Activated naive CD8-positive, alpha-beta T cell treated with anti-CD3 and anti-CD28 coated beads, Interleukin-2, amount 10 ng/mL, durations not matched to agents 7 days and 5 days (primary cell): ENCODE data around the gene PRSS27. TPM values are rescaled to one million over a fixed set of nuclear protein-coding genes. Genes with fewer than 3 reads are reported as not detected.
A peak's percentile ranks its signal among the peaks of the same experiment; 100 is the strongest.

ENCODE experiments used
- ATAC-seq: fragments of 150-1000 bp; cut with Tn5 transposase; one replicate; pipeline ENCODE4 v1.10.0; 2021; ENCODE audit warnings: low read depth, moderate library complexity
- POLR2A ChIA-PET: fragments of 350-600 bp; sonication (Branson Sonifier 250); formaldehyde crosslinking; loops from one replicate; lab custom pipeline; 2021; ENCODE audit warnings: antibody characterized with exemption; lab: Charles Lee
- DNase-seq: peaks from one replicate; pipeline ENCODE4 v3.0.0; 2021
- H3K27ac Mint-ChIP-seq: one replicate; pipeline ENCODE4 v1.8.0; 2022; ENCODE audit warnings: mild to moderate bottlenecking, mixed read lengths
- H3K27me3 Mint-ChIP-seq: one replicate; pipeline ENCODE4 v1.8.0; 2022; ENCODE audit warnings: mild to moderate bottlenecking, moderate library complexity, mixed read lengths
- H3K36me3 Mint-ChIP-seq: one replicate; pipeline ENCODE4 v1.8.0; 2021; ENCODE audit warnings: mild to moderate bottlenecking, mixed read lengths
- H3K4me1 Mint-ChIP-seq: one replicate; pipeline ENCODE4 v1.8.0; 2021; ENCODE audit warnings: mixed read lengths
- H3K4me3 Mint-ChIP-seq: one replicate; pipeline ENCODE4 v1.8.0; 2022; ENCODE audit warnings: mild to moderate bottlenecking, moderate library complexity, mixed read lengths
- H3K9me3 Mint-ChIP-seq: one replicate; pipeline ENCODE4 v1.8.0; 2021; ENCODE audit warnings: mixed read lengths
- total RNA-seq, 2 experiments: library from RNA; stranded (reverse); gene quantifications; one replicate each; pipeline ENCODE4 v1.2.3, GENCODE V29; 2021

PRSS27 gene
- total RNA-seq, result 1 to 10 TPM; 1.9 to 2.2 TPM

GRCh38 chr16:2720064-2720457 lies at the start of gene PRSS27:
Gene PRSS27, minus strand, starts transcription at chr16:2720224. Its CDS starts 64 bp downstream, at chr16:2720160.
- POLR2A ChIA-PET, result interaction anchor here (1.2 kb wide), 1 partner anchor 34 kb away, joined by 3 read pairs; no protein-coding TSS in a partner anchor
- Mint-ChIP-seq H3K4me3 (peak within 1 kb of the TSS; percentile 83), H3K27ac (peak within 1 kb of the TSS; percentile 87), H3K4me1 (peaks cover 15% of the 10 kb centered on the region), H3K27me3 (peaks cover 5% of the 10 kb centered on the region), H3K9me3 (no peaks in the 10 kb centered on the region), H3K36me3 (no peaks in the 10 kb centered on the region)
- ATAC-seq, result no peak
- DNase-seq, result no peak

- POLR2A ChIA-PET, result no interaction called here
- no peak overlapping the region for H3K27ac Mint-ChIP-seq
- no peaks in the 10 kb centered on the region for H3K4me1 Mint-ChIP-seq
- DNase-seq (no peak), ATAC-seq (no peak)
- no peaks in the 10 kb centered on the region for H3K9me3 Mint-ChIP-seq
- peaks cover 27% of the 10 kb centered on the region for H3K36me3 Mint-ChIP-seq
- no peaks in the 10 kb centered on the region for H3K27me3 Mint-ChIP-seq
- H3K4me3 Mint-ChIP-seq, result no peak overlapping the region
Observed at GRCh38 chr16:2769675-2770056, 49.6 kb upstream of the PRSS27 start.

GRCh38 chr16:2769100-2769529 lies 49.1 kb upstream of the PRSS27 start:
- Mint-ChIP-seq H3K36me3 (peaks cover 27% of the 10 kb centered on the region), H3K4me1 (no peaks in the 10 kb centered on the region), H3K27me3 (no peaks in the 10 kb centered on the region), H3K27ac (no peak overlapping the region), H3K9me3 (no peaks in the 10 kb centered on the region), H3K4me3 (no peak overlapping the region)
- DNase-seq (no peak), ATAC-seq (no peak)
- POLR2A ChIA-PET, result interaction anchor here (1.0 kb wide), 1 partner anchor 16 kb away, joined by 3 read pairs; no protein-coding TSS in a partner anchor

GRCh38 chr16:2768403-2769089 lies 48.5 kb upstream of the PRSS27 start:
- H3K36me3 Mint-ChIP-seq, result peaks cover 32% of the 10 kb centered on the region
- no peaks in the 10 kb centered on the region for H3K4me1 Mint-ChIP-seq
- no peaks in the 10 kb centered on the region for H3K27me3 Mint-ChIP-seq
- POLR2A ChIA-PET, result interaction anchor here (0.5 to 1.0 kb wide), 2 partner anchors 14 to 15 kb away, joined by 3 to 6 read pairs; no protein-coding TSS in a partner anchor
- no peaks in the 10 kb centered on the region for H3K9me3 Mint-ChIP-seq
- DNase-seq (no peak), ATAC-seq (no peak)
- H3K27ac Mint-ChIP-seq, result no peak overlapping the region
- no peak overlapping the region for H3K4me3 Mint-ChIP-seq

- H3K36me3 Mint-ChIP-seq, result peaks cover 38% of the 10 kb centered on the region
- H3K27me3 Mint-ChIP-seq, result no peaks in the 10 kb centered on the region
Observed at GRCh38 chr16:2767891-2768290, 47.9 kb upstream of the PRSS27 start.

GRCh38 chr16:2767140-2767731 lies 47.2 kb upstream of the PRSS27 start:
- H3K4me3 Mint-ChIP-seq, result no peak overlapping the region
- no peak for ATAC-seq
- H3K9me3 Mint-ChIP-seq, result no peaks in the 10 kb centered on the region
- DNase-seq, result no peak
- POLR2A ChIA-PET, result interaction anchor here (0.6 to 2.0 kb wide), 2 partner anchors 13 to 27 kb away, joined by 3 to 5 read pairs; no protein-coding TSS in a partner anchor
- H3K27me3 Mint-ChIP-seq, result no peaks in the 10 kb centered on the region
- H3K4me1 Mint-ChIP-seq, result no peaks in the 10 kb centered on the region
- peak overlapping the region; percentile 36 for H3K27ac Mint-ChIP-seq
- H3K36me3 Mint-ChIP-seq, result peaks cover 44% of the 10 kb centered on the region

More at GRCh38 chr16:2767891-2768290, 47.9 kb upstream of the PRSS27 start:
- POLR2A ChIA-PET, result interaction anchor here (0.6 to 2.0 kb wide), 2 partner anchors 14 to 28 kb away, joined by 3 to 5 read pairs; no protein-coding TSS in a partner anchor
- Mint-ChIP-seq H3K4me1 (no peaks in the 10 kb centered on the region), H3K9me3 (no peaks in the 10 kb centered on the region), H3K27ac (no peak overlapping the region), H3K4me3 (no peak overlapping the region)
- DNase-seq, result no peak
- ATAC-seq, result no peak

- Mint-ChIP-seq H3K27ac (peak overlapping the region; percentile 36), H3K27me3 (no peaks in the 10 kb centered on the region), H3K4me1 (no peaks in the 10 kb centered on the region), H3K4me3 (no peak overlapping the region), H3K9me3 (no peaks in the 10 kb centered on the region), H3K36me3 (peaks cover 47% of the 10 kb centered on the region)
- POLR2A ChIA-PET, result interaction anchor here (2.0 kb wide), 1 partner anchor 13 kb away, joined by 5 read pairs; no protein-coding TSS in a partner anchor
- ATAC-seq (no peak), DNase-seq (no peak)
Observed at GRCh38 chr16:2766430-2767139, 46.6 kb upstream of the PRSS27 start.

GRCh38 chr16:2765462-2766404 lies 45.7 kb upstream of the PRSS27 start:
- ATAC-seq, result no peak
- no peak overlapping the region for H3K4me3 Mint-ChIP-seq
- POLR2A ChIA-PET, result interaction anchor here (2.0 kb wide), 1 partner anchor 12 kb away, joined by 5 read pairs; no protein-coding TSS in a partner anchor
- DNase-seq, result no peak
- no peaks in the 10 kb centered on the region for H3K27me3 Mint-ChIP-seq
- H3K27ac Mint-ChIP-seq, result no peak overlapping the region
- H3K36me3 Mint-ChIP-seq, result peaks cover 53% of the 10 kb centered on the region
- H3K4me1 Mint-ChIP-seq, result no peaks in the 10 kb centered on the region
- H3K9me3 Mint-ChIP-seq, result no peaks in the 10 kb centered on the region

- H3K4me1 Mint-ChIP-seq, result peaks cover 2% of the 10 kb centered on the region
- H3K4me3 Mint-ChIP-seq, result no peak overlapping the region
- peak overlapping the region; percentile 28 for H3K27ac Mint-ChIP-seq
- H3K9me3 Mint-ChIP-seq, result no peaks in the 10 kb centered on the region
- POLR2A ChIA-PET, result no interaction called here
- DNase-seq (no peak), ATAC-seq (no peak)
- peaks cover 58% of the 10 kb centered on the region for H3K36me3 Mint-ChIP-seq
- no peaks in the 10 kb centered on the region for H3K27me3 Mint-ChIP-seq
Observed at GRCh38 chr16:2764718-2765117, 44.7 kb upstream of the PRSS27 start.

- POLR2A ChIA-PET, result interaction anchor here (1.7 kb wide), 1 partner anchor 9 kb away, joined by 5 read pairs; no protein-coding TSS in a partner anchor
- Mint-ChIP-seq H3K27me3 (no peaks in the 10 kb centered on the region), H3K4me1 (peaks cover 4% of the 10 kb centered on the region), H3K9me3 (no peaks in the 10 kb centered on the region), H3K4me3 (no peak overlapping the region), H3K27ac (no peak overlapping the region), H3K36me3 (peaks cover 62% of the 10 kb centered on the region)
- DNase-seq (no peak), ATAC-seq (no peak)
Observed at GRCh38 chr16:2763173-2763572, 43.1 kb upstream of the PRSS27 start.

GRCh38 chr16:2762711-2763110 lies 42.7 kb upstream of the PRSS27 start:
- H3K36me3 Mint-ChIP-seq, result peaks cover 61% of the 10 kb centered on the region
- no peak for DNase-seq
- ATAC-seq, result no peak
- peaks cover 6% of the 10 kb centered on the region for H3K4me1 Mint-ChIP-seq
- POLR2A ChIA-PET, result interaction anchor here (1.7 kb wide), 1 partner anchor 9 kb away, joined by 5 read pairs; no protein-coding TSS in a partner anchor
- no peak overlapping the region for H3K27ac Mint-ChIP-seq
- H3K4me3 Mint-ChIP-seq, result no peak overlapping the region
- H3K9me3 Mint-ChIP-seq, result no peaks in the 10 kb centered on the region
- H3K27me3 Mint-ChIP-seq, result no peaks in the 10 kb centered on the region

GRCh38 chr16:2761886-2762583 lies 42.0 kb upstream of the PRSS27 start:
- H3K36me3 Mint-ChIP-seq, result peaks cover 62% of the 10 kb centered on the region
- no peaks in the 10 kb centered on the region for H3K27me3 Mint-ChIP-seq
- DNase-seq, result no peak
- no peak overlapping the region for H3K27ac Mint-ChIP-seq
- no peaks in the 10 kb centered on the region for H3K9me3 Mint-ChIP-seq
- POLR2A ChIA-PET, result interaction anchor here (1.7 kb wide), 1 partner anchor 8 kb away, joined by 5 read pairs; no protein-coding TSS in a partner anchor
- no peak overlapping the region for H3K4me3 Mint-ChIP-seq
- H3K4me1 Mint-ChIP-seq, result peaks cover 10% of the 10 kb centered on the region
- no peak for ATAC-seq
